ENCODE measurements around the gene ZNF462. TPM values are rescaled to one million over a fixed set of nuclear protein-coding genes. Genes with fewer than 3 reads are reported as not detected.

Gene ZNF462
- total RNA-seq, 6 experiments from 2014 or later, result 0.93 to 4.0 (median 2.9) TPM

- Histone ChIP-seq H3K27ac (no peak overlapping the region), H3K36me3 (no peaks in the 10 kb centered on the region), H3K9me3 (no peaks in the 10 kb centered on the region), H3K4me1 (no peaks in the 10 kb centered on the region), H3K27me3 (no peaks in the 10 kb centered on the region), H3K4me3 (no peak overlapping the region)
- DNase-seq (no peak), ATAC-seq (no peak)
- no peak for TF ChIP-seq POLR2A (IDR thresholded peaks at IDR 0.05)
- TF ChIP-seq, protein P1, sequence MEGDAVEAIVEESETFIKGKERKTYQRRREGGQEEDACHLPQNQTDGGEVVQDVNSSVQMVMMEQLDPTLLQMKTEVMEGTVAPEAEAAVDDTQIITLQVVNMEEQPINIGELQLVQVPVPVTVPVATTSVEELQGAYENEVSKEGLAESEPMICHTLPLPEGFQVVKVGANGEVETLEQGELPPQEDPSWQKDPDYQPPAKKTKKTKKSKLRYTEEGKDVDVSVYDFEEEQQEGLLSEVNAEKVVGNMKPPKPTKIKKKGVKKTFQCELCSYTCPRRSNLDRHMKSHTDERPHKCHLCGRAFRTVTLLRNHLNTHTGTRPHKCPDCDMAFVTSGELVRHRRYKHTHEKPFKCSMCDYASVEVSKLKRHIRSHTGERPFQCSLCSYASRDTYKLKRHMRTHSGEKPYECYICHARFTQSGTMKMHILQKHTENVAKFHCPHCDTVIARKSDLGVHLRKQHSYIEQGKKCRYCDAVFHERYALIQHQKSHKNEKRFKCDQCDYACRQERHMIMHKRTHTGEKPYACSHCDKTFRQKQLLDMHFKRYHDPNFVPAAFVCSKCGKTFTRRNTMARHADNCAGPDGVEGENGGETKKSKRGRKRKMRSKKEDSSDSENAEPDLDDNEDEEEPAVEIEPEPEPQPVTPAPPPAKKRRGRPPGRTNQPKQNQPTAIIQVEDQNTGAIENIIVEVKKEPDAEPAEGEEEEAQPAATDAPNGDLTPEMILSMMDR (IDR thresholded peaks at IDR 0.05), result no peak
- 60% methylated on average over 6 of the region's 6 CpGs for WGBS (ENCODE audit: insufficient coverage, low coverage, low lambda C conversion rate, missing lambda C conversion rate)
- intact Hi-C loops (cut with DNase I), result no loop called here
Observed at GRCh38 chr9:107007402-107007801, 144.4 kb downstream of the ZNF462 start.

DNA sequence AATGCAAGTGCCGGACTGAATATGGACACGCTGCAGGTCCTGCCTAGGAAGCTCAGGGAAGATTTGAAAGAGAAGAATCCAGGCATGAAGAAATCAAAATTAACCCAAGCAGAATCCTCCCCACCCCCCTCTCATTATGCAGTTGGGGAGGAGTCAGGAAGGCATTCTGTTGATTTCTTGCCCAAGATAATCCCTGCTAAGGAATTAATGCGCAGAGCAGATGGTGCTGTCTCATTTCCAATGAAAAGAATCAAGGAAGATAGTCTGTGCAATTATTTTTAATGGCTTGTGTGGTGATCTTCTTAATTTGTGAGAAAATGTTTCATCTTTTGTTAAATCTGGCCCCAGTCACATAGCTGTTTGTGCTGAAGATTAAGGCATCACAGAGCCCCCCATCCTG lies 145.0 kb downstream of the ZNF462 start:
- 72% methylated on average over 3 of the region's 3 CpGs for WGBS (ENCODE audit: insufficient coverage, low coverage, low lambda C conversion rate, missing lambda C conversion rate)
- Histone ChIP-seq H3K9me3 (no peaks in the 10 kb centered on the region), H3K27ac (no peak overlapping the region), H3K27me3 (no peaks in the 10 kb centered on the region), H3K36me3 (no peaks in the 10 kb centered on the region), H3K4me3 (no peak overlapping the region), H3K4me1 (no peaks in the 10 kb centered on the region)
- no peak for TF ChIP-seq POLR2A (IDR thresholded peaks at IDR 0.05)
- TF ChIP-seq, protein P1 (IDR thresholded peaks at IDR 0.05), result no peak
- DNase-seq, result no peak
- ATAC-seq, result no peak
- intact Hi-C loops (cut with DNase I), result no loop called here

DNA sequence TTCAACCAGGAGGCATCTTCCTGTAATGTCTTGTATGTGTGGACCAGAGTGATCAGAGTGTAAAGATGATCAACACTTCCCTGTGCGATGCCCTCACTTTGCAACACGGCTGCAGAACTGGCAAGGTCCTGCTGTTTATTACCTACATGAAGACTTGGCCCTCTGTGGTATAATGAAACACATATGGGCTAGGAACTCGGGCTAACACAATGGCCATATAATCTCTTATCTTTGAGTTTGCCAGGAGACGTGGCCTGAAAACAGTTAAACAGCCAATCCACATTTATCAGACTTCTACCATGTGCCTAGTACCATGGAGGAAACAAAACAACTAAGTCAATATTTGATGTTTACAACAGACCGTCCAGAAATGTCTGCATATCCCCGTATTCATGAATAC lies 145.5 kb downstream of the ZNF462 start:
- H3K4me3 ChIP-seq, result no peak overlapping the region
- no peaks in the 10 kb centered on the region for H3K4me1 ChIP-seq
- 44% methylated on average over 4 of the region's 6 CpGs for WGBS (ENCODE audit: insufficient coverage, low coverage, low lambda C conversion rate, missing lambda C conversion rate)
- H3K27ac ChIP-seq, result no peak overlapping the region
- no peaks in the 10 kb centered on the region for H3K9me3 ChIP-seq
- ATAC-seq (no peak), DNase-seq (no peak)
- H3K36me3 ChIP-seq, result no peaks in the 10 kb centered on the region
- intact Hi-C loops (cut with DNase I), result no loop called here
- TF ChIP-seq, protein P1 (IDR thresholded peaks at IDR 0.05), result no peak
- TF ChIP-seq POLR2A (IDR thresholded peaks at IDR 0.05), result no peak
- H3K27me3 ChIP-seq, result no peaks in the 10 kb centered on the region

GRCh38 chr9:107016383-107016782 lies 153.4 kb downstream of the ZNF462 start:
- no peak for TF ChIP-seq POLR2A (IDR thresholded peaks at IDR 0.05)
- TF ChIP-seq, protein P1 (IDR thresholded peaks at IDR 0.05), result no peak
- Histone ChIP-seq H3K27me3 (no peaks in the 10 kb centered on the region), H3K4me1 (no peaks in the 10 kb centered on the region), H3K9me3 (no peaks in the 10 kb centered on the region), H3K27ac (no peak overlapping the region), H3K4me3 (no peak overlapping the region), H3K36me3 (no peaks in the 10 kb centered on the region)
- intact Hi-C loops (cut with DNase I), result no loop called here
- DNase-seq (no peak), ATAC-seq (no peak)
- WGBS (ENCODE audit: insufficient coverage, low coverage, low lambda C conversion rate, missing lambda C conversion rate), result 42% methylated on average over 4 of the region's 4 CpGs
